Neutrophil (primary cell): ENCODE data around the gene KIF9.

ENCODE experiments used
- H3K27ac ChIP-seq: fragments of 200-600 bp; sonication (generic); 2 replicates; pipeline ENCODE4 v1.5.1; 2016; ENCODE audit warnings: mild to moderate bottlenecking, moderate library complexity
- H3K27me3 ChIP-seq: fragments of 200-600 bp; sonication (generic); 2 replicates; pipeline ENCODE4 v1.6.0; 2016; ENCODE audit warnings: mild to moderate bottlenecking
- H3K36me3 ChIP-seq: fragments of 200-600 bp; sonication (generic); 2 replicates; pipeline ENCODE4 v1.5.1; 2017
- H3K4me1 ChIP-seq, 2 experiments: fragments of 200-600 bp in 1 of 2; sonication (generic) in 1 of 2; 1 replicate in 1 of 2; 2 replicates in 1 of 2; pipeline versions ENCODE4 v1.5.1 to v1.6.1; 2013 to 2016; ENCODE audit warnings: low read depth in 1 of 2, low read length in 1 of 2, mild to moderate bottlenecking in 1 of 2, moderate library complexity in 1 of 2; ENCODE audit not compliant: control insufficient read depth in 1 of 2, insufficient read depth in 1 of 2
- H3K4me3 ChIP-seq, 2 experiments: fragments of 200-600 bp in 1 of 2; sonication (generic) in 1 of 2; 1 replicate in 1 of 2; 2 replicates in 1 of 2; pipeline ENCODE4 v1.5.1; 2013 to 2016; ENCODE audit warnings: low read depth in 1 of 2, low read length in 1 of 2, mild to moderate bottlenecking in 1 of 2, moderate library complexity in 1 of 2
- H3K9me3 ChIP-seq: fragments of 200-600 bp; sonication (generic); 2 replicates; pipeline ENCODE4 v1.5.1; 2016
- CTCF ChIP-seq: fragments of 200-600 bp; sonication (generic); IDR thresholded peaks from 2 replicates; pipeline ENCODE4 v1.5.1; 2016; ENCODE audit warnings: antibody characterized with exemption

Gene KIF9

GRCh38 chr3:47301456-47301855 is 18.9 kb upstream of the KIF9 start:
- no peak overlapping the region for H3K27ac ChIP-seq
- no peaks in the 10 kb centered on the region for H3K9me3 ChIP-seq
- TF ChIP-seq CTCF, result no peak
- H3K4me3 ChIP-seq, result no peak overlapping the region
- no peaks in the 10 kb centered on the region for H3K27me3 ChIP-seq
- H3K4me1 ChIP-seq, result peaks cover 20 to 26% of the 10 kb centered on the region in 2 experiments
- peaks cover 20% of the 10 kb centered on the region for H3K36me3 ChIP-seq

- H3K9me3 ChIP-seq, result no peaks in the 10 kb centered on the region
- H3K27ac ChIP-seq, result peak overlapping the region; percentile 49
- no peak for TF ChIP-seq CTCF
- H3K4me3 ChIP-seq, result no peak overlapping the region
- H3K36me3 ChIP-seq, result peaks cover 20% of the 10 kb centered on the region
- peaks cover 28 to 41% of the 10 kb centered on the region in 2 experiments for H3K4me1 ChIP-seq
- H3K27me3 ChIP-seq, result no peaks in the 10 kb centered on the region
These were observed 17.1 kb upstream of the KIF9 start for GRCh38 chr3:47299381-47300318.

- H3K9me3 ChIP-seq, result no peaks in the 10 kb centered on the region
- H3K4me1 ChIP-seq, result peaks cover 38 to 53% of the 10 kb centered on the region in 2 experiments
- TF ChIP-seq CTCF, result no peak
- H3K36me3 ChIP-seq, result peaks cover 19% of the 10 kb centered on the region
- H3K27ac ChIP-seq, result peak overlapping the region; percentile 49
- no peaks in the 10 kb centered on the region for H3K27me3 ChIP-seq
- H3K4me3 ChIP-seq, result no peak overlapping the region
These were observed 15.8 kb upstream of the KIF9 start for GRCh38 chr3:47298439-47298838.

- H3K36me3 ChIP-seq, result peaks cover 2% of the 10 kb centered on the region
- no peaks in the 10 kb centered on the region for H3K9me3 ChIP-seq
- no peak for TF ChIP-seq CTCF
- H3K27ac ChIP-seq, result peak overlapping the region; percentile 72
- H3K27me3 ChIP-seq, result no peaks in the 10 kb centered on the region
- peaks cover 45 to 55% of the 10 kb centered on the region in 2 experiments for H3K4me1 ChIP-seq
- H3K4me3 ChIP-seq, result no peak overlapping the region
These were observed 14.1 kb upstream of the KIF9 start for GRCh38 chr3:47296562-47297302.

GRCh38 chr3:47295976-47296375 is 13.4 kb upstream of the KIF9 start:
- Histone ChIP-seq H3K27ac (peak overlapping the region; percentile 72), H3K9me3 (no peaks in the 10 kb centered on the region)
- no peak for TF ChIP-seq CTCF

More at GRCh38 chr3:47295976-47296375, 13.4 kb upstream of the KIF9 start:
- Histone ChIP-seq H3K4me3 (no peak overlapping the region), H3K27me3 (no peaks in the 10 kb centered on the region), H3K36me3 (no peaks in the 10 kb centered on the region), H3K4me1 (peaks cover 50 to 58% of the 10 kb centered on the region in 2 experiments)
